ENCODE measurements around the gene TFAP2D.

The TFAP2D gene

GRCh38 chr6:50713226-50713625 lies at the start of gene TFAP2D:
Gene TFAP2D (plus strand): TSS chr6:50713526. CDS start chr6:50714056, 530 bp downstream.
- ATAC-seq: no peak
- Mint-ChIP-seq H3K4me1 (no peaks in the 10 kb centered on the region), H3K36me3 (no peaks in the 10 kb centered on the region), H3K9me3 (peaks cover 18% of the 10 kb centered on the region), H3K4me3 (no peak within 1 kb of the TSS), H3K27ac (no peak within 1 kb of the TSS)
- no peak for DNase-seq (ENCODE audit: low spot score in 2 of 2)

- Mint-ChIP-seq H3K4me3 (no peak overlapping the region), H3K4me1 (no peaks in the 10 kb centered on the region), H3K36me3 (no peaks in the 10 kb centered on the region), H3K27ac (no peak overlapping the region), H3K9me3 (peaks cover 8% of the 10 kb centered on the region)
- DNase-seq (ENCODE audit: low spot score in 2 of 2) (no peak), ATAC-seq (no peak)
These were observed 49.5 kb upstream of the TFAP2D start for GRCh38 chr6:50663806-50664205.

GRCh38 chr6:50666089-50666488 lies 47.2 kb upstream of the TFAP2D start:
- no peaks in the 10 kb centered on the region for H3K4me1 Mint-ChIP-seq
- H3K4me3 Mint-ChIP-seq: no peak overlapping the region
- H3K9me3 Mint-ChIP-seq: peaks cover 7% of the 10 kb centered on the region
- DNase-seq (ENCODE audit: low spot score in 2 of 2) (no peak), ATAC-seq (no peak)
- no peaks in the 10 kb centered on the region for H3K36me3 Mint-ChIP-seq
- H3K27ac Mint-ChIP-seq: no peak overlapping the region

- H3K36me3 Mint-ChIP-seq: no peaks in the 10 kb centered on the region
- no peak overlapping the region for H3K27ac Mint-ChIP-seq
- no peaks in the 10 kb centered on the region for H3K4me1 Mint-ChIP-seq
- ATAC-seq: no peak
- H3K4me3 Mint-ChIP-seq: no peak overlapping the region
- DNase-seq (ENCODE audit: low spot score in 2 of 2): no peak
- H3K9me3 Mint-ChIP-seq: peaks cover 16% of the 10 kb centered on the region
These were observed 32.0 kb upstream of the TFAP2D start for GRCh38 chr6:50681213-50681824.

GRCh38 chr6:50689210-50689609 lies 24.1 kb upstream of the TFAP2D start:
- DNase-seq (ENCODE audit: low spot score in 2 of 2) (no peak), ATAC-seq (no peak)
- H3K4me3 Mint-ChIP-seq: no peak overlapping the region
- H3K27ac Mint-ChIP-seq: no peak overlapping the region
- H3K36me3 Mint-ChIP-seq: no peaks in the 10 kb centered on the region
- peaks cover 13% of the 10 kb centered on the region for H3K9me3 Mint-ChIP-seq
- H3K4me1 Mint-ChIP-seq: no peaks in the 10 kb centered on the region

GRCh38 chr6:50691814-50692495 lies 21.4 kb upstream of the TFAP2D start:
- ATAC-seq (no peak), DNase-seq (ENCODE audit: low spot score in 2 of 2) (no peak)
- H3K4me3 Mint-ChIP-seq: no peak overlapping the region
- H3K4me1 Mint-ChIP-seq: no peaks in the 10 kb centered on the region
- no peak overlapping the region for H3K27ac Mint-ChIP-seq
- no peaks in the 10 kb centered on the region for H3K36me3 Mint-ChIP-seq
- H3K9me3 Mint-ChIP-seq: peaks cover 11% of the 10 kb centered on the region

GRCh38 chr6:50698546-50698945 lies 14.8 kb upstream of the TFAP2D start:
- DNase-seq (ENCODE audit: low spot score in 2 of 2) (no peak), ATAC-seq (no peak)
- Mint-ChIP-seq H3K27ac (no peak overlapping the region), H3K36me3 (no peaks in the 10 kb centered on the region), H3K9me3 (peaks cover 10% of the 10 kb centered on the region), H3K4me1 (no peaks in the 10 kb centered on the region), H3K4me3 (no peak overlapping the region)

- DNase-seq (ENCODE audit: low spot score in 2 of 2) (no peak), ATAC-seq (no peak)
- Mint-ChIP-seq H3K9me3 (peaks cover 10% of the 10 kb centered on the region), H3K27ac (no peak overlapping the region), H3K4me1 (no peaks in the 10 kb centered on the region), H3K4me3 (no peak overlapping the region), H3K36me3 (no peaks in the 10 kb centered on the region)
These were observed 14.1 kb upstream of the TFAP2D start for GRCh38 chr6:50699051-50699775.

GRCh38 chr6:50706575-50706974 lies 6.8 kb upstream of the TFAP2D start:
- Mint-ChIP-seq H3K4me3 (no peak overlapping the region), H3K27ac (no peak overlapping the region), H3K4me1 (no peaks in the 10 kb centered on the region), H3K36me3 (no peaks in the 10 kb centered on the region), H3K9me3 (peaks cover 26% of the 10 kb centered on the region)
- ATAC-seq: no peak
- DNase-seq (ENCODE audit: low spot score in 2 of 2): no peak

GRCh38 chr6:50707191-50707590 lies 6.1 kb upstream of the TFAP2D start:
- DNase-seq (ENCODE audit: low spot score in 2 of 2) (no peak), ATAC-seq (no peak)
- H3K4me1 Mint-ChIP-seq: no peaks in the 10 kb centered on the region
- no peak overlapping the region for H3K27ac Mint-ChIP-seq
- no peak overlapping the region for H3K4me3 Mint-ChIP-seq
- peaks cover 26% of the 10 kb centered on the region for H3K9me3 Mint-ChIP-seq
- no peaks in the 10 kb centered on the region for H3K36me3 Mint-ChIP-seq

GRCh38 chr6:50707652-50708300 lies 5.5 kb upstream of the TFAP2D start:
- Mint-ChIP-seq H3K4me3 (no peak overlapping the region), H3K9me3 (peaks cover 26% of the 10 kb centered on the region), H3K4me1 (no peaks in the 10 kb centered on the region), H3K36me3 (no peaks in the 10 kb centered on the region), H3K27ac (no peak overlapping the region)
- no peak for ATAC-seq
- DNase-seq (ENCODE audit: low spot score in 2 of 2): no peak

- H3K4me3 Mint-ChIP-seq: no peak overlapping the region
- H3K9me3 Mint-ChIP-seq: peaks cover 26% of the 10 kb centered on the region
- H3K36me3 Mint-ChIP-seq: no peaks in the 10 kb centered on the region
- DNase-seq (ENCODE audit: low spot score in 2 of 2) (no peak), ATAC-seq (no peak)
- no peak overlapping the region for H3K27ac Mint-ChIP-seq
- H3K4me1 Mint-ChIP-seq: no peaks in the 10 kb centered on the region
These were observed 4.5 kb upstream of the TFAP2D start for GRCh38 chr6:50708664-50709365.

GRCh38 chr6:50709366-50709734 lies 4.0 kb upstream of the TFAP2D start:
- DNase-seq (ENCODE audit: low spot score in 2 of 2) (no peak), ATAC-seq (no peak)
- Mint-ChIP-seq H3K4me1 (no peaks in the 10 kb centered on the region), H3K9me3 (peaks cover 29% of the 10 kb centered on the region), H3K27ac (no peak overlapping the region), H3K4me3 (no peak overlapping the region), H3K36me3 (no peaks in the 10 kb centered on the region)

GRCh38 chr6:50711686-50712085 lies 1.6 kb upstream of the TFAP2D start:
- Mint-ChIP-seq H3K4me1 (no peaks in the 10 kb centered on the region), H3K4me3 (no peak overlapping the region), H3K36me3 (no peaks in the 10 kb centered on the region), H3K27ac (no peak overlapping the region), H3K9me3 (peaks cover 24% of the 10 kb centered on the region)
- ATAC-seq: no peak
- no peak for DNase-seq (ENCODE audit: low spot score in 2 of 2)

GRCh38 chr6:50712291-50712690 lies 1.0 kb upstream of the TFAP2D start:
- no peak for DNase-seq (ENCODE audit: low spot score in 2 of 2)
- Mint-ChIP-seq H3K9me3 (peaks cover 22% of the 10 kb centered on the region), H3K36me3 (no peaks in the 10 kb centered on the region), H3K27ac (no peak overlapping the region), H3K4me3 (no peak overlapping the region), H3K4me1 (no peaks in the 10 kb centered on the region)
- no peak for ATAC-seq
